AG09309 (cell line): ENCODE results near the gene CTDNEP1.

Experiments used
- DNase-seq: peaks from one replicate; pipeline ENCODE4 v3.0.0-alpha.2; 2010; ENCODE audit warnings: low read depth
- H3K4me3 ChIP-seq: 2 replicates; pipeline ENCODE4 v1.5.1; 2011; ENCODE audit warnings: mild to moderate bottlenecking, low read depth, low read length, moderate library complexity; ENCODE audit not compliant: control insufficient read depth
- TF ChIP-seq, protein P1 (sequence below): IDR thresholded peaks from 2 replicates; pipeline ENCODE4 v1.5.1; 2011; ENCODE audit warnings: mild to moderate bottlenecking, low read depth, low read length, inconsistent platforms; ENCODE audit not compliant: insufficient read depth, control insufficient read depth; ENCODE audit errors: missing control alignments

The CTDNEP1 gene

DNA sequence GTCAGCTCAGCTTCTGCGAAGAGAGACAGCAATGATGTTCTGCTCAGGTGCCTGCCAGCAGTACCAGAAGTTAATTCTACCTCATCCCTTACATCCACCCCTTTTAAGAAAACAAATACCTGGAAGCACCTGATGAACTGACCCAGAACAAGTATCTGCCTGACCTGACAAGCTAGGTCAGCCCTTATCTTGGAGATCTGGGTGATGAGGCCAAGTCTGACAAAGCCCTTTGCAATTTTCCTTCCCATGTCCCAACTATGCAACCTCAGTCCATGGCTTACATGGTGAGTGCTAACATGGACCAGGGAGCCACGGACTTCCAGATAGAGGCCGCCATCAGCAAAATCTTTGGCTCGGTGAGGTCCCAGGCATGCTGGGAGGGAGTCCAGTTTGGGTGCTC, 28.2 kb downstream of the CTDNEP1 start:
- TF ChIP-seq, protein P1, sequence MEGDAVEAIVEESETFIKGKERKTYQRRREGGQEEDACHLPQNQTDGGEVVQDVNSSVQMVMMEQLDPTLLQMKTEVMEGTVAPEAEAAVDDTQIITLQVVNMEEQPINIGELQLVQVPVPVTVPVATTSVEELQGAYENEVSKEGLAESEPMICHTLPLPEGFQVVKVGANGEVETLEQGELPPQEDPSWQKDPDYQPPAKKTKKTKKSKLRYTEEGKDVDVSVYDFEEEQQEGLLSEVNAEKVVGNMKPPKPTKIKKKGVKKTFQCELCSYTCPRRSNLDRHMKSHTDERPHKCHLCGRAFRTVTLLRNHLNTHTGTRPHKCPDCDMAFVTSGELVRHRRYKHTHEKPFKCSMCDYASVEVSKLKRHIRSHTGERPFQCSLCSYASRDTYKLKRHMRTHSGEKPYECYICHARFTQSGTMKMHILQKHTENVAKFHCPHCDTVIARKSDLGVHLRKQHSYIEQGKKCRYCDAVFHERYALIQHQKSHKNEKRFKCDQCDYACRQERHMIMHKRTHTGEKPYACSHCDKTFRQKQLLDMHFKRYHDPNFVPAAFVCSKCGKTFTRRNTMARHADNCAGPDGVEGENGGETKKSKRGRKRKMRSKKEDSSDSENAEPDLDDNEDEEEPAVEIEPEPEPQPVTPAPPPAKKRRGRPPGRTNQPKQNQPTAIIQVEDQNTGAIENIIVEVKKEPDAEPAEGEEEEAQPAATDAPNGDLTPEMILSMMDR: no peak
- no peak overlapping the region for H3K4me3 ChIP-seq
- DNase-seq: no peak

DNA sequence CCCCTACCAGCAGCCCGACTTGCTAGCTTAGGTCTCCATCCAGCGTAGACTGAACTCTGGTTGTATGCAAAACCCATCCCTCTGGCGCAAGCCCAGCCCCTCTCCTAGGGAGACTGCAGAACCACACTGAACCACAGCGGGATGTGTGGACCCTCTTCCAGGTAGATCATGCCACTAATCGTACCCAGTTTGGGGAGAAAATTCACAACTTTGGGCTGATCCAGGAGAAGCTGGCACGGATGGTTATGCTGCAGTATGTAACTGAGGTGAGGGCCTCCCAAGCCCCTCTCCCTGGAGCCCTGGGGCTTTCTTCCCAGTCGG, 28.6 kb downstream of the CTDNEP1 start:
- no peak overlapping the region for H3K4me3 ChIP-seq
- no peak for DNase-seq
- TF ChIP-seq, protein P1: no peak

DNA sequence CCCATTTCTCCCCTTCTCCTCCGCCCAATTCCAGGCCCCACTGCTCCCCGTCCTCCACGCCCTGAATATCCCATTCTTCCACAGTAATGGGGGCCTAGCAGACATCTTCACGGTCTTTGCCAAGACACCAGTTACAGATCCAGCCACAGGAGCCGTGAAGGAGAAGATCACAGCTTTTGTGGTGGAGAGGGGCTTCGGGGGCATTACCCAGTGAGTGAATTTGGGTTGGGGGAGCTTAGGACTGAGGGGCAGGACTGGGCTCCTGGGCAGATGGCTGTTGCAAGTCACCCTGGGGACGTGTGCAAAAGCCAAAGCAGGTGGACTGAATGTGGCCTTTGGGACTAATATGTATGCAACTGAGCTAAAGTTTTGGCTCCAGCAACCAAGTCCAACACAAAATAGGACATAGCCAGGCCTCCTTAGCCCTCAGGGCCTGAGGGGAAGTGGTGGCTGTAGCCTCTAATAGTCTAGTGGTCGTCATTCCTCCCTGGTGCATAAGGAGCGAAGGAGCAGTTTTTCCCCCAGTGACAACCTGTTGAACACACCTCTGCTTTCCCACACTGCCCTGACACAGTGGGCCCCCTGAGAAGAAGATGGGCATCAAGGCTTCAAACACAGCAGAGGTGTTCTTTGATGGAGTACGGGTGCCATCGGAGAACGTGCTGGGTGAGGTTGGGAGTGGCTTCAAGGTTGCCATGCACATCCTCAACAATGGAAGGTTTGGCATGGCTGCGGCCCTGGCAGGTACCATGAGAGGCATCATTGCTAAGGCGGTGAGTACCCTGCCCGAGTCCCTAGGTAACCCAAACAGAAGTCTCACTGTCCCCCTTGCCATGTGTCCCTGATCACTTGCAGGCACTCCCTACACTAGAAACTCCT, 29.2 kb downstream of the CTDNEP1 start:
- no peak for DNase-seq
- H3K4me3 ChIP-seq: no peak overlapping the region
- TF ChIP-seq, protein P1: no peak

DNA sequence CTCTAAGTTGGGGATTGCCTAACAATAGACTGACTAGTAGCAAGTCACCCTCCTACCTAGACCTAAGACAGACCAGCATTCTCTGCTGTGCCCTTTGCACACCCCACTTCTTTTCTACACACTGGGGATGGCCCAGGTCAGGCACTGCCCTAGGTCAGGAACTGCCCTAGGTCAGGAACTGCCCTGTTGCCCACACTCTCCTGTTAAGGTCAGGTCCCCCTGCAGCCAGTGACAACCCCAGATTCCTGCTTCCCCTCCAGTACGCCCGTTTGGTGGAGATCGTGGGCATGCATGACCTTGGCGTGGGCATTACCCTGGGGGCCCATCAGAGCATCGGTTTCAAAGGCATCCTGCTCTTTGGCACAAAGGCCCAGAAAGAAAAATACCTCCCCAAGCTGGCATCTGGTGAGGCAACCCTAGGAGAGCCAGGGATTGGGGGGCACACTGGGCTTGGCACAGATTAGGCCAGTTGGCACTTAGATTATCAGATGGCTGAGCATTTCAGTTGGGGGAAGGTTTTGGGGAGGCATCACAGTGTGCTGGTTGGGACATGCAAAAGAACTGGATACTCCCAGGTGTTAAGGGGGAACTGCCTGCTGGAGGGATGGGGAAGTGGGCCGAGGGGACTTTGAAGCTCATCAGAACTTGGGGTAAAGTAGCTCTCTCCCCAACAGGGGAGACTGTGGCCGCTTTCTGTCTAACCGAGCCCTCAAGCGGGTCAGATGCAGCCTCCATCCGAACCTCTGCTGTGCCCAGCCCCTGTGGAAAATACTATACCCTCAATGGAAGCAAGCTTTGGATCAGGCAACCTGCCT, 30.0 kb downstream of the CTDNEP1 start:
- H3K4me3 ChIP-seq: no peak overlapping the region
- no peak for DNase-seq
- TF ChIP-seq, protein P1: no peak

DNA sequence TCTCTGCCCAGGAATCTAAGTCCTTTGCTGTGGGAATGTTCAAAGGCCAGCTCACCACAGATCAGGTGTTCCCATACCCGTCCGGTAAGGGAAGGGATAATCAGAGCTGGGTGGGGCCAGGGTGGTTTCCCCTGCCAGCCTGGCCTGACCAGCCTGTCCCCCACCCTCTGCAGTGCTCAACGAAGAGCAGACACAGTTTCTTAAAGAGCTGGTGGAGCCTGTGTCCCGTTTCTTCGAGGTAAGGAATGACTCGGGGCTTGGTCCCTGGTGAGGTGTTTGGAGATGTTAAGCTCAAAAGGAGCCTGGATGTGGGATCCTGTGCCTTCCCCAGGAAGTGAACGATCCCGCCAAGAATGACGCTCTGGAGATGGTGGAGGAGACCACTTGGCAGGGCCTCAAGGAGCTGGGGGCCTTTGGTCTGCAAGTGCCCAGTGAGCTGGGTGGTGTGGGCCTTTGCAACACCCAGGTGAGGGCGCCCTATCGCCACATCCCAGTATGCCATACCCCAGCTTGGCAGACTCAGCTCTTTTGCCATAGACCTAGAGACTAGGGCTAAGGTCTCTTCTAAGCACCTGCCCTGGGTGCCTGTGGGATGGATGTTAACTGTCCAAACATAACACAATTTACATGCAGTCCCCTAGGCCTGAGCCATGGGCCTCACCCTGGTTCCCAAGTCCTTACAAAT, 30.8 kb downstream of the CTDNEP1 start:
- TF ChIP-seq, protein P1: peak; percentile 61
- peak overlapping the region; percentile 77 for H3K4me3 ChIP-seq
- no peak for DNase-seq

DNA sequence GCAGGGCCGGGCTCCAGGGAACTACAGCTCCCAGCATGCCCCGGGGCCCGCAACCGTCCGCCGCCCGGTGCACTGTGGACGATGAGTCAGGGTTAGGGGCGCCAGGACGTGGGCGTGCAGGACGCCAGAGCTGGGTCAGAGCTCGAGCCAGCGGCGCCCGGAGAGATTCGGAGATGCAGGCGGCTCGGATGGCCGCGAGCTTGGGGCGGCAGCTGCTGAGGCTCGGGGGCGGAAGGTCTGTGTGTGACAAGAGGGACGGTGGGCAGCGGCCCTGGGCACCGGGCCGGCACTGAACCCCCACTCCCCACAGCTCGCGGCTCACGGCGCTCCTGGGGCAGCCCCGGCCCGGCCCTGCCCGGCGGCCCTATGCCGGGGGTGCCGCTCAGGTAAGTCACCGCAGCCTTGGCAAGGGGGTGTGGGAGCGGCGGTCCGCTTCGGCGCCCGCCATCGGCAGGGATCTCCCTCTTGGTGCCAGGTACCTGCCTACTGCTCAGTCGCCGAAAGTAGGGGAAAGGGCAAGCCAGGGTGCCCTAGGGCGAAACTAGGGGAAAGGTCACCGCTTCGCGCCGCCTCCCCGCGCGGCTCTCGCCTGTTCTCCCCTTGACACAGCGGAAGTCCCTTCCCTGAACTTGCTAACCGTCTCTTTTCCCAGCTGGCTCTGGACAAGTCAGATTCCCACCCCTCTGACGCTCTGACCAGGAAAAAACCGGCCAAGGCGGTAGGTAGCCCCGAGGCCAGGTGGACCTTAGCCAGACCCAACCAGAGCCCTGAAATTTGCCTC, 31.5 kb downstream of the CTDNEP1 start, which contains the start of the genes ACADVL and DLG4:
ACADVL (plus strand) TSS at position 127 of the 781 bp plus-strand sequence; CDS start at position 174, 47 bp downstream.
DLG4 (minus strand) TSS at position 25 of the 781 bp plus-strand sequence.
- peak within 1 kb of the TSS; percentile 77 for H3K4me3 ChIP-seq
- TF ChIP-seq, protein P1: no peak
- no peak for DNase-seq
